GM20000 (cell line): ENCODE results near the gene CAPZB.

ENCODE experiments used
- DNase-seq: peaks from one replicate; pipeline ENCODE4 v3.0.0; 2012; ENCODE audit warnings: low spot score
- CTCF ChIP-seq: IDR thresholded peaks from 2 replicates; pipeline ENCODE4 v1.5.1; 2012; ENCODE audit warnings: mild to moderate bottlenecking, control low read depth; ENCODE audit errors: extremely low read depth, missing control alignments

The CAPZB gene

GRCh38 chr1:19444296-19445021 is 40.9 kb downstream of the CAPZB start:
- TF ChIP-seq CTCF: no peak
- no peak for DNase-seq

DNA sequence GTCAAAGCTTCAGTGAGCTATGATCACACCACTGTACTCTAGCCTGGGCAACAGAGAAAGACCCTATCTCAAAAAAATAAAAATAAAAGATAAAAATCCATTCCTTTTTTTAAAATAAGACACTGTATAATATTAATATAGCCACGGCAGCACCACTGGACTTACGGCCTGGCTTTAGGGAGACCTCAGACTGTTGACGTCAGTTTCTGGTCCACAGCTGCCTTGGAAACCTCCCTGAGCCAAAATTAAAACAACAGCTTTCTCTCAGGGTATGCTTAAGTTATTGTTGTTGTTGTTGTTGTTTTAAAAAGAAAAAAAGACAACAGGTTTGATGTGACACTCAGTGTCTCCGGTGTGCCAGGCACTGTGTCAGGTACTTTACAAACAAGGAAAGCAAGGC is 42.0 kb downstream of the CAPZB start:
- DNase-seq: no peak
- TF ChIP-seq CTCF: no peak

- no peak for TF ChIP-seq CTCF
- no peak for DNase-seq
Observed at GRCh38 chr1:19442154-19443096, 42.9 kb downstream of the CAPZB start.

DNA sequence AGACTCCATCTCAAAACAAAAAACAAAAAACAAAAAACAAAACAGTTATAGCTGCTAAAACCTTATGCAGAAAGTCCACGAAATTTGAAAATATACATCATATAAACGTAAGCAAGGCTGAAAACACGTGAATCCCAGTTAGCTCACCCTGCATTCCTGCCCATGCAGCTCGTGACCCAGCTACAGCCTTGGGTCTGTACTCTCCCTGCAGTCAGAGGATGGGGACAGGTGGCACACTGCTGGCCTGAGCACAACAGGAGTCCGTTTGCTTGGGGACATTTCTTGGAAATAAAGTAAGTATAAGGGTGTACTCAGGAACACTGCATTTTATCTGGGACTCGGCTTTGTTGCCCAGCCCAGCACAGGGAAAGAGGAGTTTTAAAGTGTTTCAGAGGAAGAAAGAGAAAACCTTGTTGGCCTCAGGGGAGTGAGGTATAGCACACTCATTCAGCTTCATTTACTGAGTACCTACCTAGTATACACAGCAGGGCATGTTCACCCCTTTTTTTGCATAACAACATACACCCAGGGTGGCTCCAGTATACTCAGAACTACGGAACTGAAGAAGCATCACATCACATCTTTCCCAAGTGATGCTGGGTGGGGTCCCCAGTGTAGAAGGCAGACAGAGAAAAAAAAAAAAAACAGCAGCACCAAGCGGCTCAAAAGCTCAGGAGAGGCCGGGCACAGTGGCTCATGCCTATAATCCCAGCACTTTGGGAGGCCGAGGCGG is 44.1 kb downstream of the CAPZB start:
- DNase-seq: no peak
- no peak for TF ChIP-seq CTCF

- DNase-seq: no peak
- no peak for TF ChIP-seq CTCF
Observed at GRCh38 chr1:19439464-19440171, 45.7 kb downstream of the CAPZB start.

DNA sequence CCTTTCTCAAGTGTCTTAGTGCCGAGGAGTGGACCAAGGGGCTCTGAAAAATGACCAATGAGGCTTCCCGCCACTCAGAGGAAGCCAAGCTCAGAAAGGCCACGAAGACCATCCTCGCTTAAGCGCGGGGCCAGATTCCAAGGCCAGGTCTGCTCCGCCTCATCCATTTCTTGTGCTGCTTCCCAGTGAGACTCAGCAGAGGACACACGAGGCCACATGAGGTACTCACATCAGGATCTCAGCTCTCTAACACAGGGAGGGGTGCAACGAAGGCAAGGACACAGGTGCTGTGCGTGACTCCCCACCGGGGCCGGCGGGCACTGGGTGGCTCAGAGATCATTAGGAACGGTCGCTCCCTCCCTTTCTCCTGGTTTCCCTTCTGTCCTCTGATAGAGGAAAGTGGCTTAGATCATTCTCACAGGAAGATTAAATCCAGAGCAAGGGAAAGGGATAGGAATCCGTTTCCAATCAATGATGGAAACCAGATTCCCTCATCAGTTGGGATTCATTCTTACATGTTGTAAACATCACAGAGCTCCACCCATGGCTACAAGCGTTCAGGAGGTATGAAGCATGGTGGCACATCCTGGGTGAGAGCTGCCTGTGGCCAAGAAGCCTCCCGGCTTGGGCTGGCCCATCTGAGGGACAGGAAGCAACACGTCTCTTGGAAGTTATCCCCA is 46.7 kb downstream of the CAPZB start:
- no peak for TF ChIP-seq CTCF
- no peak for DNase-seq
